Mesendoderm (in vitro differentiated cells): ENCODE data around the gene IGSF9B.

ENCODE experiments used
- DNase-seq: peaks from one replicate; pipeline ENCODE4 v3.0.0; 2013
- H2AK5ac ChIP-seq: 2 replicates; pipeline ENCODE4 v1.6.1; 2013; ENCODE audit warnings: low read length, inconsistent platforms
- H2BK120ac ChIP-seq: 2 replicates; pipeline ENCODE4 v1.6.1; 2013; ENCODE audit warnings: low read depth, mild to moderate bottlenecking, low read length, moderate library complexity, mixed read lengths
- H2BK15ac ChIP-seq: replicated peaks from 2 replicates; pipeline ENCODE4 v1.6.1; 2013; ENCODE audit warnings: low read depth, mild to moderate bottlenecking, moderate library complexity
- H2BK5ac ChIP-seq: 2 replicates; pipeline ENCODE4 v1.6.1; 2013; ENCODE audit warnings: low read length, inconsistent platforms
- H3K18ac ChIP-seq: 2 replicates; pipeline ENCODE4 v1.6.1; 2013; ENCODE audit warnings: mild to moderate bottlenecking, low read length, mixed read lengths
- H3K23ac ChIP-seq: one replicate; pipeline ENCODE4 v1.6.1; 2013; ENCODE audit warnings: low read length
- H3K27ac ChIP-seq: 2 replicates; pipeline ENCODE4 v1.5.1; 2013; ENCODE audit warnings: low read depth, mild to moderate bottlenecking, inconsistent platforms, low read length, moderate library complexity
- H3K27me3 ChIP-seq: 2 replicates; pipeline ENCODE4 v1.6.1; 2013; ENCODE audit warnings: low read length, control low read depth, mild to moderate bottlenecking, inconsistent platforms; ENCODE audit not compliant: insufficient read depth, poor library complexity
- H3K36me3 ChIP-seq: 2 replicates; pipeline ENCODE4 v1.6.1; 2013; ENCODE audit warnings: low read length, inconsistent platforms; ENCODE audit not compliant: control insufficient read depth, insufficient read depth
- H3K4ac ChIP-seq: one replicate; pipeline ENCODE4 v1.6.1; 2013; ENCODE audit warnings: low read depth, mild to moderate bottlenecking, low read length, moderate library complexity
- H3K4me1 ChIP-seq: 2 replicates; pipeline ENCODE4 v1.6.1; 2013; ENCODE audit warnings: low read depth, low read length, inconsistent platforms; ENCODE audit not compliant: control insufficient read depth
- H3K4me2 ChIP-seq: 2 replicates; pipeline ENCODE4 v1.6.1; 2013; ENCODE audit warnings: low read length
- H3K4me3 ChIP-seq: 2 replicates; pipeline ENCODE4 v1.5.1; 2013; ENCODE audit warnings: mild to moderate bottlenecking, low read length
- H3K56ac ChIP-seq: one replicate; pipeline ENCODE4 v1.6.1; 2013; ENCODE audit warnings: low read length
- H3K79me1 ChIP-seq: 2 replicates; pipeline ENCODE4 v1.6.1; 2013; ENCODE audit warnings: low read length, inconsistent platforms
- H3K79me2 ChIP-seq: 2 replicates; pipeline ENCODE4 v1.6.1; 2013; ENCODE audit warnings: mild to moderate bottlenecking, low read length; ENCODE audit not compliant: control insufficient read depth, insufficient read depth
- H3K9ac ChIP-seq: 2 replicates; pipeline ENCODE4 v1.6.1; 2013; ENCODE audit warnings: low read length, inconsistent platforms
- H4K5ac ChIP-seq: one replicate; pipeline ENCODE4 v1.6.1; 2013; ENCODE audit warnings: low read length
- H4K8ac ChIP-seq: one replicate; pipeline ENCODE4 v1.6.1; 2013; ENCODE audit warnings: low read depth, mild to moderate bottlenecking, control low read depth, low read length, moderate library complexity
- WGBS: extraction: QIAGEN DNeasy Blood & Tissue Kit; methylation state at CpG from one replicate; pipeline ENCODE4 v1.1.7; 2013; ENCODE audit warnings: low lambda C conversion rate, missing lambda C conversion rate; ENCODE audit not compliant: insufficient coverage; ENCODE audit errors: extremely low coverage; 5-methylcytosine and 5-hydroxymethylcytosine counted together

IGSF9B gene

DNA sequence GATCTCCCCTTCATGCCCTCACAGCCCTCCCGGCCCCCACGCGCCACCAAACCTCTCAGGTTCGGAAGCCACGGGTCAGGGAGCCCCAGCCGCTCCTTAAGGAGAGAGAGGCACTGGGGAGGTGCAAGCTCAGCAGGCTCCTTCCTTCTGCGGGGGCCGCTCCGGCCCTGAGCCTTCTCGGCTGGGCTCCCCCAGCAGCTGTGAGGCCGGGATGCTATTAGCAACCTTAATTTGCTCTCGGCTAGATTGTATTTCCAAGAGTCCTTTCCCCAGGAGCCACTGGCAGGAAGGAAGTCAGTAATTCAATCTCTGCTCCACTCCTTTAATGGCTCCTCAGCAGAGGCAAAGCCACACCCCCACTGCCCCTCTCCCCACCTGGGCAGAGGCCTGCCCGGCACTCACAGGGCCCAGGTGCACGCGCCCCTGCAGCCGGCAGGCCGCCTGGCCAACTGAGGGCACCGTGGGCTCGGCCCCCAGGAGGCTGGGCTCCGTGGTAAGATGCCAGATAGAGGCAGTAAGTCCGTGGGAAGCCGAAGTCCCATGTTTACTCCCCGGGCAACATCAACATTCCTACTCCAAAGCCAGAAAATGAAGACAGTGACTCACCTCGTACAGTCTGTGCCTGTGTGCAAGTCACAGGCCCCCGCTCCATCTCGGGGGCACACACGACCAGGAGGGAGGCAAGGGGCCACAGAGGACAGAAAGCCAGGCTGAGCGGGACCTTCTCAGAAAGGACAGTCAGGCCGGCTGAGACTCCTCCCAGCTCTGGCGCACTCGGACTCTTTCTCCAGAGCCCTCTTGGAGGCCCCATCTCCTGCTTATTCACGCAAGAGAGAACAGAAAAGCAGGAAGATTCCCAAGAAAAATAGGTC, 5.2 kb downstream of the IGSF9B start:
- H3K4me2 ChIP-seq, result peak overlapping the region; percentile 69
- H3K27me3 ChIP-seq, result peaks cover 9% of the 10 kb centered on the region
- peak overlapping the region; percentile 89 for H3K56ac ChIP-seq
- peak overlapping the region; percentile 26 for H3K4ac ChIP-seq
- H3K4me3 ChIP-seq, result peak overlapping the region; percentile 15
- H2AK5ac ChIP-seq, result no peak overlapping the region
- no CpG with 5 or more reads among the region's 32 CpGs for WGBS
- H2BK15ac ChIP-seq, result no peak overlapping the region
- H3K79me1 ChIP-seq, result peaks cover 7% of the 10 kb centered on the region
- H3K36me3 ChIP-seq, result no peaks in the 10 kb centered on the region
- H3K18ac ChIP-seq, result peak overlapping the region; percentile 5
- peak overlapping the region; percentile 75 for H3K9ac ChIP-seq
- peaks cover 27% of the 10 kb centered on the region for H3K4me1 ChIP-seq
- H4K5ac ChIP-seq, result no peak overlapping the region
- peak overlapping the region; percentile 61 for H3K27ac ChIP-seq
- DNase-seq, result peak; percentile 72
- H4K8ac ChIP-seq, result no peak overlapping the region
- H2BK5ac ChIP-seq, result peak overlapping the region; percentile 66
- no peak overlapping the region for H2BK120ac ChIP-seq
- peaks cover 12% of the 10 kb centered on the region for H3K79me2 ChIP-seq
- H3K23ac ChIP-seq, result peak overlapping the region; percentile 95

DNA sequence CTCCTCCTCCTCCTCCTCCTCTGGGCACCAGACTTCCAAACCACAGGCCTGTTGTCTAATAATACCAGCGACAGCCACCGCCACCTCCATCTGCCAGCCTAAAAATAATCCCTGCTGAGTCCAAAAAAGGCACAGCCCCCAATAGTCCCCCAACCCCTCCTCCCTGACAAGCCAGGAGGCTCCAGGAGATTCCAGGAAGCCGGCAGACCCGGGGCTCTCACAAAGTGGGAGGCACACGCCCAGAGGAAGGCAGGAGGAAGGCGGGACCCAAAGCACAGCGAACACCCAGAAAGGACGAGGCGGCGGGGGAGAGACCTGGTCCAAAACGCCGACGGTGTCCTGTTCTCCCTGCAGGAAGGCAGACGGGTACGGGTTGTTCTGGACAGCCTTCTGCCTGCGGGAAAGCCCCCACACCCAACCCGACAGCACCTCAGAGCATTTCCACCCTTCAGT, 5.9 kb downstream of the IGSF9B start:
- H3K56ac ChIP-seq, result peak overlapping the region; percentile 89
- H3K79me1 ChIP-seq, result peaks cover 7% of the 10 kb centered on the region
- peaks cover 29% of the 10 kb centered on the region for H3K4me1 ChIP-seq
- H3K27ac ChIP-seq, result peak overlapping the region; percentile 61
- no peak overlapping the region for H2BK15ac ChIP-seq
- no peak overlapping the region for H3K4ac ChIP-seq
- no peaks in the 10 kb centered on the region for H3K36me3 ChIP-seq
- no peak for DNase-seq
- H3K23ac ChIP-seq, result no peak overlapping the region
- H3K18ac ChIP-seq, result peak overlapping the region; percentile 5
- H3K9ac ChIP-seq, result peak overlapping the region; percentile 75
- H2BK120ac ChIP-seq, result no peak overlapping the region
- H3K4me2 ChIP-seq, result peak overlapping the region; percentile 69
- H4K8ac ChIP-seq, result no peak overlapping the region
- whole genome bisulfite sequencing, result no CpG with 5 or more reads among the region's 17 CpGs
- H2BK5ac ChIP-seq, result peak overlapping the region; percentile 58
- H2AK5ac ChIP-seq, result no peak overlapping the region
- H3K4me3 ChIP-seq, result peak overlapping the region; percentile 15
- peaks cover 12% of the 10 kb centered on the region for H3K79me2 ChIP-seq
- peaks cover 9% of the 10 kb centered on the region for H3K27me3 ChIP-seq
- no peak overlapping the region for H4K5ac ChIP-seq

DNA sequence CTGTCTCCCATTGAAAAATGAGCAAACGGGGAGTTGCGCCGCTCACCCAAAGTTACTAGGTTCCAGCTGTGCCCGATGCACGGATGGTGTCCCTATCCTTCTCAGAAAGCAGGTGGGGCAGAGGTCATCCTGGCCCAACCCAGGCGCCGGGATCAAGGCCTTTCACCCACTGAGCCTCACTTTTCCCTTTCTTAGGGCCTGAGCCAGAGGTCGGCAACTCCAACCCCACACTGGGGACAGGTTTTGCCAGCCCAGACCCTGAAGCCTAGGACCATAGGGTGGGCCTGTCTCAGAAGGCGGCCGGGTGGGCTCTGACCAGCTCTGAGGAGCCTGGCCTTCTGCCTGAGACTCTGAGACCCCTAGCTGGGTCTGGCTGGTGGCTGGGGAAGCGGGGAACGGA, 6.3 kb downstream of the IGSF9B start:
- no peak overlapping the region for H2BK15ac ChIP-seq
- H3K27ac ChIP-seq, result no peak overlapping the region
- no peaks in the 10 kb centered on the region for H3K36me3 ChIP-seq
- no peak for DNase-seq
- H3K4ac ChIP-seq, result no peak overlapping the region
- WGBS, result no CpG with 5 or more reads among the region's 12 CpGs
- H2BK120ac ChIP-seq, result no peak overlapping the region
- no peak overlapping the region for H3K4me2 ChIP-seq
- H2AK5ac ChIP-seq, result peak overlapping the region; percentile 20
- H3K23ac ChIP-seq, result peak overlapping the region; percentile 6
- H3K79me1 ChIP-seq, result peaks cover 7% of the 10 kb centered on the region
- H3K79me2 ChIP-seq, result peaks cover 12% of the 10 kb centered on the region
- no peak overlapping the region for H3K18ac ChIP-seq
- no peak overlapping the region for H4K5ac ChIP-seq
- no peak overlapping the region for H3K4me3 ChIP-seq
- H3K56ac ChIP-seq, result peak overlapping the region; percentile 6
- H3K9ac ChIP-seq, result peak overlapping the region; percentile 75
- no peak overlapping the region for H4K8ac ChIP-seq
- peaks cover 7% of the 10 kb centered on the region for H3K27me3 ChIP-seq
- no peak overlapping the region for H2BK5ac ChIP-seq
- H3K4me1 ChIP-seq, result peaks cover 29% of the 10 kb centered on the region

DNA sequence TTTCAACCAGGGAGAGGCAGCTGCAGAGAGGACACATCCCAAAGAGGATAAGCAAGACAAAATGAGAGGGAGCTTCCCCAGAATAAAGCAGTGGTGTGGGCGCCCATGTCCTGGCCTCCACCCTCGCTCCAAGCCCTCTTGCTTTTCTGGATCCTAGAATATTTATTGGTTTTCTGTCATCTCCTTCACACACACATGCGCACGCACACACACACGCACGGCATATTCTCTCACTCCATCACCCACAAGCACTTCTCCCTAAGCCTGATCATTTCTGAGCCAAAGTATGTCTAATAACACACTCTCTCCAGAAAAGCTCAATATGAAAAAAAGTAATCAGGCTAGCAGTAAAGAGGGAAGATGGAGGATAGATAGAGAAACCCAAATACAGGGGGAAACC, 7.6 kb downstream of the IGSF9B start:
- H3K36me3 ChIP-seq, result no peaks in the 10 kb centered on the region
- no peak overlapping the region for H4K8ac ChIP-seq
- H3K79me1 ChIP-seq, result peaks cover 7% of the 10 kb centered on the region
- no peak overlapping the region for H3K9ac ChIP-seq
- H3K79me2 ChIP-seq, result peaks cover 12% of the 10 kb centered on the region
- no peak overlapping the region for H3K4me2 ChIP-seq
- H2BK15ac ChIP-seq, result no peak overlapping the region
- peaks cover 29% of the 10 kb centered on the region for H3K4me1 ChIP-seq
- no peaks in the 10 kb centered on the region for H3K27me3 ChIP-seq
- H3K4ac ChIP-seq, result no peak overlapping the region
- no peak overlapping the region for H2AK5ac ChIP-seq
- H4K5ac ChIP-seq, result no peak overlapping the region
- H3K56ac ChIP-seq, result no peak overlapping the region
- no peak overlapping the region for H3K23ac ChIP-seq
- H3K4me3 ChIP-seq, result no peak overlapping the region
- DNase-seq, result no peak
- H2BK5ac ChIP-seq, result no peak overlapping the region
- WGBS, result no CpG with 5 or more reads among the region's 6 CpGs
- no peak overlapping the region for H2BK120ac ChIP-seq
- no peak overlapping the region for H3K27ac ChIP-seq
- H3K18ac ChIP-seq, result no peak overlapping the region

DNA sequence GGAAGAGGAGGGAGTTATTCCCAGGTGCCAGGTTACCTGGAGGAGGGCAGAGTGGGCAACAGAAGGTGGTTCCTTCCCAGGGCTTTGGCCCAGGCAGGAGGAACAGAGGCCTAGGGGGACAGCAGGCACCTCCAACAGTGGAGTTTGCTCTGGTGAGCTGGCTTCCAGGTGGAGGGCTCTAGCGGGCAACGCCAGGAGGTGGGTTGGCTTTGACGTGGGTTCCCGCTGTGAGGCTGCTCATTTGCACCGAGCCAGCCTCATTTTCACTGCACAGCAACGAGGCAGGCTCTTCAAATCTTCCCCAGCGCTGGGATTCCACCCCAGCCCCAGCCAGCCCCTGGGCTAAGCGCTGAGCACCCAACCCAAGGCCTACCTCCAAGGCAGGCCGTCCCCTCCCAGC, 8.1 kb downstream of the IGSF9B start:
- no peak overlapping the region for H2BK120ac ChIP-seq
- no peak overlapping the region for H4K5ac ChIP-seq
- no peak overlapping the region for H2BK15ac ChIP-seq
- H3K18ac ChIP-seq, result no peak overlapping the region
- no CpG with 5 or more reads among the region's 9 CpGs for WGBS
- DNase-seq, result no peak
- no peaks in the 10 kb centered on the region for H3K36me3 ChIP-seq
- no peak overlapping the region for H3K9ac ChIP-seq
- H3K56ac ChIP-seq, result peak overlapping the region; percentile 27
- H3K4me2 ChIP-seq, result no peak overlapping the region
- peaks cover 7% of the 10 kb centered on the region for H3K79me1 ChIP-seq
- no peak overlapping the region for H3K27ac ChIP-seq
- H3K27me3 ChIP-seq, result no peaks in the 10 kb centered on the region
- no peak overlapping the region for H3K4me3 ChIP-seq
- no peak overlapping the region for H4K8ac ChIP-seq
- peaks cover 29% of the 10 kb centered on the region for H3K4me1 ChIP-seq
- no peak overlapping the region for H3K4ac ChIP-seq
- H2BK5ac ChIP-seq, result no peak overlapping the region
- H2AK5ac ChIP-seq, result no peak overlapping the region
- H3K23ac ChIP-seq, result no peak overlapping the region
- peaks cover 12% of the 10 kb centered on the region for H3K79me2 ChIP-seq
